Smooth muscle cell (in vitro differentiated cells): ENCODE results near the gene AGBL4. TPM values are rescaled to one million over a fixed set of nuclear protein-coding genes. Genes with fewer than 3 reads are reported as not detected.
"Not testable (repeated sequence)": the region's sequence is repeated elsewhere in the genome, so short reads cannot be mapped to it uniquely, and the experiment has no call there.

Experiments used
- DNase-seq: peaks from one replicate; lab custom pipeline; 2025; ENCODE audit not compliant: unreplicated experiment; lab: John Stamatoyannopoulos, UW
- H2AFZ ChIP-seq: fragments of 200-600 bp; sonication (generic); 2 replicates; pipeline ENCODE4 v1.6.0; 2016; ENCODE audit warnings: antibody characterized with exemption, low read depth, mild to moderate bottlenecking
- H3F3A ChIP-seq: fragments of 200-600 bp; sonication (generic); 2 replicates; pipeline ENCODE4 v1.6.0; 2017; ENCODE audit warnings: antibody characterized with exemption, low read depth
- H3K27ac ChIP-seq: fragments of 200-600 bp; sonication (generic); 2 replicates; pipeline ENCODE4 v1.5.1; 2016; ENCODE audit warnings: low read depth, mild to moderate bottlenecking
- H3K27me3 ChIP-seq: fragments of 200-600 bp; sonication (generic); 2 replicates; pipeline ENCODE4 v1.6.1; 2016; ENCODE audit warnings: low read depth, mild to moderate bottlenecking
- H3K36me3 ChIP-seq: fragments of 200-600 bp; sonication (generic); 2 replicates; pipeline ENCODE4 v1.5.1; 2016; ENCODE audit warnings: low read depth
- H3K4me1 ChIP-seq: fragments of 200-600 bp; sonication (generic); 2 replicates; pipeline ENCODE4 v1.5.1; 2016; ENCODE audit warnings: low read depth
- H3K4me2 ChIP-seq: fragments of 200-600 bp; sonication (generic); 2 replicates; pipeline ENCODE4 v1.6.0; 2016; ENCODE audit warnings: mild to moderate bottlenecking
- H3K4me3 ChIP-seq: fragments of 200-600 bp; sonication (generic); 2 replicates; pipeline ENCODE4 v1.5.1; 2016; ENCODE audit warnings: mild to moderate bottlenecking
- H3K79me2 ChIP-seq: fragments of 200-600 bp; sonication (generic); 2 replicates; pipeline ENCODE4 v1.6.0; 2016; ENCODE audit warnings: low read depth, mild to moderate bottlenecking
- H3K9ac ChIP-seq: fragments of 200-600 bp; sonication (generic); 2 replicates; pipeline ENCODE4 v1.6.0; 2016; ENCODE audit warnings: low read depth
- H3K9me3 ChIP-seq: fragments of 200-600 bp; sonication (generic); replicated peaks from 2 replicates; pipeline ENCODE4 v1.5.1; 2016; ENCODE audit warnings: low read depth
- H4K20me1 ChIP-seq: fragments of 200-600 bp; sonication (generic); 2 replicates; pipeline ENCODE4 v1.6.0; 2016; ENCODE audit warnings: low read depth
- CTCF ChIP-seq: fragments of 200-600 bp; sonication (generic); IDR thresholded peaks from 2 replicates; pipeline ENCODE4 v1.5.1; 2017; ENCODE audit warnings: borderline replicate concordance, mild to moderate bottlenecking, antibody characterized with exemption; ENCODE audit not compliant: insufficient read depth, poor library complexity, severe bottlenecking
- WGBS: methylation state at CpG from one replicate; pipeline ENCODE4 v1.1.7; 2016; ENCODE audit warnings: low lambda C conversion rate; 5-methylcytosine and 5-hydroxymethylcytosine counted together
- polyA plus RNA-seq: library from polyadenylated mRNA; unstranded; fragments of >200 nt; fragmentation: Nextera tagmentation; extraction: Ambion mirVana; gene quantifications from 2 replicates; pipeline ENCODE4 v1.2.1, GENCODE V29; 2016
- total RNA-seq: library from RNA; depleted of rRNA; stranded (reverse); fragments of >200 nt; gene quantifications from 2 replicates; pipeline ENCODE4 v1.2.3, GENCODE V29; 2014

AGBL4 gene
- total and polyA plus RNA-seq, 2 experiments from 2014 or later: 0.29 TPM; not detected in 1

DNA sequence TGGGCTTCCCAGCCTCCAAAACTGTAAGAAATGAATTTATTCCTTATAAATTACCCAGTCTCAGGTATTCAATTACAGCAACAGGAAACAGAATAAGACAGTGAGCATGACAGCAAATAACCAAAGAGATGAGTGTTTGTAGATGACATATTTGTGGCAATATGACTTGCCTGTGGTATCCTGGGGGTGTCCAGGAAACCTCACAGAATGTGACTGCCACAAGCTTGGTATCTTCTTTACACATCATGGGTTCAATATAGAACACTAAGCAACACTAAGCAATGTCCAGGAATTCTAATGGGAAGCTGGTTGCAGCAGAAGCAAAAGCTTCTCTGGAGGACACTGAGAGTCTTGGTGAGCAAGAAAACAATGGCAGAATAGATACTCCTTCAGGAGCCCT lies 1010.7 kb downstream of the AGBL4 start:
- no peaks in the 10 kb centered on the region for H3K79me2 ChIP-seq
- no peak overlapping the region for H3K27ac ChIP-seq
- no peak for DNase-seq
- no peak overlapping the region for H3K4me3 ChIP-seq
- H3K9ac ChIP-seq: no peak overlapping the region
- no peaks in the 10 kb centered on the region for H4K20me1 ChIP-seq
- no peak for TF ChIP-seq CTCF
- no peaks in the 10 kb centered on the region for H3K27me3 ChIP-seq
- H3K4me2 ChIP-seq: no peak overlapping the region
- H3K4me1 ChIP-seq: no peaks in the 10 kb centered on the region
- no peak overlapping the region for H2AFZ ChIP-seq
- peaks cover 3% of the 10 kb centered on the region for H3K9me3 ChIP-seq
- no peaks in the 10 kb centered on the region for H3K36me3 ChIP-seq
- no peaks in the 10 kb centered on the region for H3F3A ChIP-seq

- not testable (repeated sequence) for H3K4me2 ChIP-seq, H3K4me1 ChIP-seq, H3K27me3 ChIP-seq, H3K36me3 ChIP-seq, H2AFZ ChIP-seq, H3K27ac ChIP-seq, H4K20me1 ChIP-seq, H3F3A ChIP-seq, H3K79me2 ChIP-seq, DNase-seq, H3K4me3 ChIP-seq, H3K9ac ChIP-seq, H3K9me3 ChIP-seq
- 90% methylated on average over 10 of the region's 10 CpGs for WGBS
Measured at GRCh38 chr1:49002981-49003380, 1020.8 kb downstream of the AGBL4 start.

DNA sequence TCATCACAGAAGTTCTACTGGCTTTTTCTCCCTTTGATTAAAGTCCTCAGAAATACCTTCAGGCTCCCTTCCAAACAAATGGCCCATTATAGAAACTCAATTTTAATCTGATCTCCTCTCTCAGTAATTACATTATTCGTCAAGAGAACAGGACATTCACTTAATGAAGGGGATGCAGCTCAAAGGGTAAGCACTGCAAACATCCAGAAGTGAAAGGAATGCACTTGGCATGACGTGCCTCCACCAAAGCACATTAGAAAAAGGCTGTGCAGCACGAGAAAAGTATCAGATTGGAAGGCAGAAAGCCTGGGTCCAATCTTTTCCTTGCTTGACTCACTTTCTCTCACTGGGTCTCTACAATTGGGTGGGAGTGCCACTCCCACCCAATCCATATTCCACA lies 1024.4 kb downstream of the AGBL4 start:
- H3K27me3 ChIP-seq: no peaks in the 10 kb centered on the region

DNA sequence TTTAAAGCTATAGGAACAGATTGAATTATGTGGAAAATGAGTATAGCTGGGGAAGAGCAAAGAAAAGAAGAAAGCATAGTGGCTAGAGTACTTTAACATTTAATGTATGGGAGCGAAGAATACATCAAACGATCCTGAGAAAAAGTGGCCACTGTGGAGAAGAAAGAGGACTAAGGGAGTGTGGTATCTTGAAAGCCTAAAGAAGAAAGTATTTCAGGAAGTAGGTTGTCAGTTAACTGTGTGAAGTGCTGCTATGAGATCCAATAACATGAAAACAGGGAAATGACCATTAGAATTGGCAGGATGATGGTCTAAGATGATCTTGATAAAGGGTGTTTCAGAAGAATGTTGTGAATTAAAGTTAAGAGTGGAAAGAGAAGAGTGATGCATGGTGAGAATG lies 1027.4 kb downstream of the AGBL4 start:
- H3K27me3 ChIP-seq: no peaks in the 10 kb centered on the region
- no peak overlapping the region for H3K27ac ChIP-seq
- H3K9ac ChIP-seq: no peak overlapping the region
- H2AFZ ChIP-seq: no peak overlapping the region
- H3K4me2 ChIP-seq: no peak overlapping the region
- H3K4me1 ChIP-seq: no peaks in the 10 kb centered on the region
- no peaks in the 10 kb centered on the region for H4K20me1 ChIP-seq
- no peaks in the 10 kb centered on the region for H3K79me2 ChIP-seq
- no peaks in the 10 kb centered on the region for H3F3A ChIP-seq
- H3K4me3 ChIP-seq: no peak overlapping the region
- DNase-seq: no peak
- H3K9me3 ChIP-seq: no peaks in the 10 kb centered on the region
- WGBS: 92% methylated on average over 2 of the region's 2 CpGs
- H3K36me3 ChIP-seq: no peaks in the 10 kb centered on the region
- no peak for TF ChIP-seq CTCF

More for the DNA sequence above, 1024.4 kb downstream of the AGBL4 start:
- Histone ChIP-seq H3K4me2 (no peak overlapping the region), H3K9ac (no peak overlapping the region), H3K4me3 (no peak overlapping the region), H3K9me3 (no peaks in the 10 kb centered on the region), H3K36me3 (no peaks in the 10 kb centered on the region), H2AFZ (no peak overlapping the region), H3K4me1 (no peaks in the 10 kb centered on the region), H3F3A (no peaks in the 10 kb centered on the region), H3K79me2 (no peaks in the 10 kb centered on the region), H4K20me1 (no peaks in the 10 kb centered on the region), H3K27ac (no peak overlapping the region)
- no peak for TF ChIP-seq CTCF
- WGBS: 33% methylated on average over 3 of the region's 3 CpGs
- no peak for DNase-seq
